Spleen (tissue), 11 donors: ENCODE results near the gene ARHGAP27. TPM values are rescaled to one million over a fixed set of nuclear protein-coding genes. Genes with fewer than 3 reads are reported as not detected.

Source experiments
- DNase-seq: peaks from one replicate; pipeline ENCODE4 v3.0.0-alpha.2; 2020
- H3K27ac ChIP-seq, 8 donors: fragments of 200-600 bp; sonication (generic) in 7 of 8; 1 replicate in 4 of 8; 2 replicates in 4 of 8; pipeline versions ENCODE4 v1.5.0 to v1.8.0; 2016 to 2021; ENCODE audit warnings: inconsistent platforms in 4 of 8, mild to moderate bottlenecking in 4 of 8, moderate library complexity in 1 of 8
- H3K27me3 ChIP-seq, 7 donors: fragments of 200-600 bp; sonication (generic) in 6 of 7; replicated peaks in 1 of 7; 1 replicate in 4 of 7; 2 replicates in 3 of 7; pipeline versions ENCODE4 v1.5.0 to v1.8.0; 2016 to 2021; ENCODE audit warnings: inconsistent platforms in 3 of 7, mild to moderate bottlenecking in 1 of 7
- H3K36me3 ChIP-seq, 6 donors: fragments of 200-600 bp; sonication (generic) in 5 of 6; 1 replicate in 4 of 6; 2 replicates in 2 of 6; pipeline versions ENCODE4 v1.5.0 to v1.8.0; 2016 to 2021; ENCODE audit warnings: inconsistent platforms in 2 of 6
- H3K4me1 ChIP-seq, 6 donors: fragments of 200-600 bp; sonication (generic) in 5 of 6; 1 replicate in 3 of 6; 2 replicates in 3 of 6; pipeline versions ENCODE4 v1.5.0 to v1.8.0; 2016 to 2021; ENCODE audit warnings: inconsistent platforms in 3 of 6
- H3K4me3 ChIP-seq, 8 donors: fragments of 200-600 bp; sonication (generic) in 7 of 8; 1 replicate in 4 of 8; 2 replicates in 4 of 8; pipeline versions ENCODE4 v1.5.0 to v1.8.0; 2016 to 2021; ENCODE audit warnings: inconsistent platforms in 4 of 8, mild to moderate bottlenecking in 4 of 8, moderate library complexity in 2 of 8
- H3K9me3 ChIP-seq, 8 donors: fragments of 200-600 bp; sonication (generic) in 7 of 8; 1 replicate in 4 of 8; 2 replicates in 4 of 8; pipeline versions ENCODE4 v1.5.0 to v1.8.0; 2016 to 2021; ENCODE audit warnings: inconsistent platforms in 4 of 8
- CTCF ChIP-seq, 11 experiments: fragments of 200-600 bp in 7 of 11; fragments of 450-650 bp in 4 of 11; sonication (generic) in 4 of 11; IDR thresholded peaks in 8 of 11; conservative IDR thresholded peaks in 3 of 11; 1 replicate in 7 of 11; 2 replicates in 4 of 11; pipeline versions ENCODE4 v1.4.0 to v1.8.0; 2016 to 2021; ENCODE audit warnings: antibody characterized with exemption in 11 of 11, inconsistent platforms in 4 of 11, mild to moderate bottlenecking in 1 of 11
- POLR2A ChIP-seq, 3 donors: fragments of 450-650 bp; IDR thresholded peaks; one replicate each; pipeline ENCODE4 v1.5.1; 2017; ENCODE audit warnings: antibody characterized with exemption in 3 of 3, mild to moderate bottlenecking in 1 of 3
- POLR2AphosphoS5 ChIP-seq, 3 donors: sonication (generic); formaldehyde crosslinking; IDR thresholded peaks; one replicate each; pipeline ENCODE4 v1.5.1; 2017; ENCODE audit warnings: antibody characterized with exemption in 3 of 3
- WGBS, 5 donors: extraction: QIAGEN DNeasy Blood & Tissue Kit in 3 of 5; methylation state at CpG; one replicate each; pipeline versions ENCODE4 v1.1.5 to v1.1.7; 2013 to 2018; 5-methylcytosine and 5-hydroxymethylcytosine counted together
- intact Hi-C: fragments of 100-400 bp; cut with DNase I; formaldehyde crosslinking; loops from one replicate; pipeline ENCODE4 v1.15.0; 2023; ENCODE audit warnings: low total_unique reads
- polyA plus RNA-seq, 3 donors: library from polyadenylated mRNA; stranded (reverse); fragments of 200-250 nt; gene quantifications; one replicate each; pipeline ENCODE4 v1.2.1, GENCODE V29; 2013
- total RNA-seq, 7 donors: library from RNA; depleted of rRNA in 3 of 7; stranded (reverse); fragments of >200 nt in 3 of 7; fragmentation: NEBNext Ultra II Directional in 4 of 7; extraction: Animal tissue kit (Norgen Biotek cat#: 25700) in 4 of 7; gene quantifications; one replicate each; pipeline versions ENCODE4 v1.1.0 to v1.2.1, GENCODE V29; 2016 to 2021
- donor health status: healthy with polysubstance abuse.
- donor health status: DM: no; HTN: no; CAD: no; lungs with moderate emphysema.
- donor health status: DM: no; HTN: no; CAD: no.
- donor health status: Bipolar disorder and iron deficiency.
- donor health status: healthy.
- donor health status: DM: no; HTN: no; CAD: no.
- donor health status: DM: yes; HTN: yes; CAD: no.

The ARHGAP27 gene
- total and polyA plus RNA-seq, 10 donors, result 43.6 to 151 (median 118) TPM

- peaks cover 4 to 17% (median 7%) of the 10 kb centered on the region in 6 donors for H3K4me1 ChIP-seq
- H3K36me3 ChIP-seq, result no peaks in the 10 kb centered on the region
- no peaks in the 10 kb centered on the region for H3K9me3 ChIP-seq
- H3K4me3 ChIP-seq, result no peak overlapping the region
- no peak for DNase-seq
- no peak overlapping the region for H3K27ac ChIP-seq
- TF ChIP-seq POLR2AphosphoS5 (IDR thresholded peaks at IDR 0.05), result no peak
- no peak for TF ChIP-seq POLR2A (IDR thresholded peaks at IDR 0.05)
- TF ChIP-seq CTCF (IDR thresholded peaks at IDR 0.05 in 8 of 11, conservative IDR thresholded peaks at IDR 0.05 in 3 of 11), result no peak
- intact Hi-C loops, result loop anchor here (5.0 kb wide), 1 partner anchor 170 kb away; no protein-coding TSS in a partner anchor
- 86 to 95% (median 90%) methylated on average over 3 of the region's 3 CpGs for WGBS, 5 donors
- peaks cover 0 to 37% (median 4%) of the 10 kb centered on the region in 7 donors for H3K27me3 ChIP-seq
Observed at GRCh38 chr17:45387739-45388138, 44.9 kb downstream of the ARHGAP27 start.

GRCh38 chr17:45386178-45386577, 46.5 kb downstream of the ARHGAP27 start:
- peaks cover 0 to 37% (median 4%) of the 10 kb centered on the region in 7 donors for H3K27me3 ChIP-seq
- no peak overlapping the region for H3K27ac ChIP-seq
- no peak overlapping the region for H3K4me3 ChIP-seq
- no peaks in the 10 kb centered on the region for H3K9me3 ChIP-seq
- 44 to 72% (median 59%) methylated on average over 4 of the region's 4 CpGs for WGBS, 5 donors
- H3K36me3 ChIP-seq, result no peaks in the 10 kb centered on the region
- DNase-seq, result no peak
- intact Hi-C loops, result loop anchor here (5.0 kb wide), 1 partner anchor 169 kb away; no protein-coding TSS in a partner anchor
- TF ChIP-seq CTCF (IDR thresholded peaks at IDR 0.05 in 8 of 11, conservative IDR thresholded peaks at IDR 0.05 in 3 of 11), result no peak
- no peak for TF ChIP-seq POLR2AphosphoS5 (IDR thresholded peaks at IDR 0.05)
- TF ChIP-seq POLR2A (IDR thresholded peaks at IDR 0.05), result no peak
- H3K4me1 ChIP-seq, result peaks cover 4 to 17% (median 7%) of the 10 kb centered on the region in 6 donors

- Histone ChIP-seq H3K27me3 (peaks cover 0 to 37% (median 4%) of the 10 kb centered on the region in 7 donors), H3K4me1 (peaks cover 4 to 21% (median 7%) of the 10 kb centered on the region in 6 donors), H3K9me3 (no peaks in the 10 kb centered on the region), H3K36me3 (no peaks in the 10 kb centered on the region), H3K4me3 (no peak overlapping the region), H3K27ac (no peak overlapping the region)
- peak; percentile 96 for DNase-seq
- WGBS, 5 donors, result 6 to 18% (median 14%) methylated on average over 13 of the region's 13 CpGs
- intact Hi-C loops, result loop anchor here (1.0 to 5.0 kb wide), 2 partner anchors 108 to 168 kb away; no protein-coding TSS in a partner anchor
- TF ChIP-seq POLR2A (IDR thresholded peaks at IDR 0.05), result no peak
- peak in 2 of 3 donors; percentile 59 to 63 for TF ChIP-seq POLR2AphosphoS5 (IDR thresholded peaks at IDR 0.05)
- TF ChIP-seq CTCF (IDR thresholded peaks at IDR 0.05 in 8 of 11, conservative IDR thresholded peaks at IDR 0.05 in 3 of 11), result peak; percentile 92 to 98 (median 97)
Observed at GRCh38 chr17:45385331-45385997, 47.2 kb downstream of the ARHGAP27 start.

GRCh38 chr17:45384789-45385262, 47.8 kb downstream of the ARHGAP27 start:
- no peak for DNase-seq
- no peaks in the 10 kb centered on the region for H3K9me3 ChIP-seq
- no peak overlapping the region for H3K4me3 ChIP-seq
- WGBS, 5 donors, result 88 to 91% (median 91%) methylated on average over 20 of the region's 20 CpGs
- no peaks in the 10 kb centered on the region for H3K36me3 ChIP-seq
- H3K27me3 ChIP-seq, result peaks cover 0 to 37% (median 4%) of the 10 kb centered on the region in 7 donors
- TF ChIP-seq POLR2A (IDR thresholded peaks at IDR 0.05) (no peak), POLR2AphosphoS5 (IDR thresholded peaks at IDR 0.05) (no peak), CTCF (IDR thresholded peaks at IDR 0.05 in 8 of 11, conservative IDR thresholded peaks at IDR 0.05 in 3 of 11) (no peak)
- H3K4me1 ChIP-seq, result peaks cover 4 to 21% (median 7%) of the 10 kb centered on the region in 6 donors
- no peak overlapping the region for H3K27ac ChIP-seq
- intact Hi-C loops, result loop anchor here (1.0 to 5.0 kb wide), 2 partner anchors 108 to 168 kb away; no protein-coding TSS in a partner anchor
